Activated CD8-positive, alpha-beta memory T cell treated with anti-CD3 and anti-CD28 coated beads for 1 hour (primary cell): Measurements from ENCODE around the gene PRPSAP1.
"Not testable (repeated sequence)": the region's sequence is repeated elsewhere in the genome, so short reads cannot be mapped to it uniquely, and the experiment has no call there.

Experiments
- DNase-seq, 2 donors: peaks; one replicate each; pipeline ENCODE4 v3.0.0-alpha.2; 2020; ENCODE audit warnings: low read depth in 1 of 2; ENCODE audit errors: extremely low read depth in 1 of 2

Gene PRPSAP1

GRCh38 chr17:76278268-76278908 lies 75.3 kb downstream of the PRPSAP1 start:
- DNase-seq = no peak

GRCh38 chr17:76277300-76278267 lies 76.1 kb downstream of the PRPSAP1 start:
- no peak for DNase-seq

- no peak for DNase-seq
These were observed 77.0 kb downstream of the PRPSAP1 start for GRCh38 chr17:76276461-76277299.

- DNase-seq = no peak
These were observed 77.7 kb downstream of the PRPSAP1 start for GRCh38 chr17:76276069-76276431.

GRCh38 chr17:76275382-76276068 lies 78.2 kb downstream of the PRPSAP1 start:
- DNase-seq = no peak

- no peak for DNase-seq
These were observed 79.4 kb downstream of the PRPSAP1 start for GRCh38 chr17:76274112-76274956.

GRCh38 chr17:76273445-76274111 lies 80.1 kb downstream of the PRPSAP1 start:
- DNase-seq = no peak

GRCh38 chr17:76272541-76273444 lies 80.9 kb downstream of the PRPSAP1 start:
- no peak for DNase-seq

- DNase-seq = peak in 1 of 2 donors; percentile 50
These were observed 81.8 kb downstream of the PRPSAP1 start for GRCh38 chr17:76271669-76272540.

GRCh38 chr17:76270770-76271668 lies 82.7 kb downstream of the PRPSAP1 start:
- no peak for DNase-seq

- no peak for DNase-seq
These were observed 83.6 kb downstream of the PRPSAP1 start for GRCh38 chr17:76270127-76270592.

- no peak for DNase-seq
These were observed 84.4 kb downstream of the PRPSAP1 start for GRCh38 chr17:76268991-76269981.

- peak in 1 of 2 donors; percentile 46 for DNase-seq
These were observed 85.5 kb downstream of the PRPSAP1 start for GRCh38 chr17:76268015-76268749.

- DNase-seq = not testable (repeated sequence)
These were observed 86.1 kb downstream of the PRPSAP1 start for GRCh38 chr17:76267581-76268001.
